HG02870 (cell line): Measurements from ENCODE around the gene MAP3K4.
A peak's percentile ranks its signal among the peaks of the same experiment; 100 is the strongest.

Experiments used
- ATAC-seq: cut with Tn5 transposase; IDR thresholded peaks from one replicate; pipeline ENCODE4 v1.9.1; 2021; ENCODE audit warnings: mild to moderate bottlenecking, moderate library complexity; ENCODE audit not compliant: unreplicated experiment

MAP3K4 gene, protein sequence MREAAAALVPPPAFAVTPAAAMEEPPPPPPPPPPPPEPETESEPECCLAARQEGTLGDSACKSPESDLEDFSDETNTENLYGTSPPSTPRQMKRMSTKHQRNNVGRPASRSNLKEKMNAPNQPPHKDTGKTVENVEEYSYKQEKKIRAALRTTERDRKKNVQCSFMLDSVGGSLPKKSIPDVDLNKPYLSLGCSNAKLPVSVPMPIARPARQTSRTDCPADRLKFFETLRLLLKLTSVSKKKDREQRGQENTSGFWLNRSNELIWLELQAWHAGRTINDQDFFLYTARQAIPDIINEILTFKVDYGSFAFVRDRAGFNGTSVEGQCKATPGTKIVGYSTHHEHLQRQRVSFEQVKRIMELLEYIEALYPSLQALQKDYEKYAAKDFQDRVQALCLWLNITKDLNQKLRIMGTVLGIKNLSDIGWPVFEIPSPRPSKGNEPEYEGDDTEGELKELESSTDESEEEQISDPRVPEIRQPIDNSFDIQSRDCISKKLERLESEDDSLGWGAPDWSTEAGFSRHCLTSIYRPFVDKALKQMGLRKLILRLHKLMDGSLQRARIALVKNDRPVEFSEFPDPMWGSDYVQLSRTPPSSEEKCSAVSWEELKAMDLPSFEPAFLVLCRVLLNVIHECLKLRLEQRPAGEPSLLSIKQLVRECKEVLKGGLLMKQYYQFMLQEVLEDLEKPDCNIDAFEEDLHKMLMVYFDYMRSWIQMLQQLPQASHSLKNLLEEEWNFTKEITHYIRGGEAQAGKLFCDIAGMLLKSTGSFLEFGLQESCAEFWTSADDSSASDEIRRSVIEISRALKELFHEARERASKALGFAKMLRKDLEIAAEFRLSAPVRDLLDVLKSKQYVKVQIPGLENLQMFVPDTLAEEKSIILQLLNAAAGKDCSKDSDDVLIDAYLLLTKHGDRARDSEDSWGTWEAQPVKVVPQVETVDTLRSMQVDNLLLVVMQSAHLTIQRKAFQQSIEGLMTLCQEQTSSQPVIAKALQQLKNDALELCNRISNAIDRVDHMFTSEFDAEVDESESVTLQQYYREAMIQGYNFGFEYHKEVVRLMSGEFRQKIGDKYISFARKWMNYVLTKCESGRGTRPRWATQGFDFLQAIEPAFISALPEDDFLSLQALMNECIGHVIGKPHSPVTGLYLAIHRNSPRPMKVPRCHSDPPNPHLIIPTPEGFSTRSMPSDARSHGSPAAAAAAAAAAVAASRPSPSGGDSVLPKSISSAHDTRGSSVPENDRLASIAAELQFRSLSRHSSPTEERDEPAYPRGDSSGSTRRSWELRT (N-terminal part only)

DNA sequence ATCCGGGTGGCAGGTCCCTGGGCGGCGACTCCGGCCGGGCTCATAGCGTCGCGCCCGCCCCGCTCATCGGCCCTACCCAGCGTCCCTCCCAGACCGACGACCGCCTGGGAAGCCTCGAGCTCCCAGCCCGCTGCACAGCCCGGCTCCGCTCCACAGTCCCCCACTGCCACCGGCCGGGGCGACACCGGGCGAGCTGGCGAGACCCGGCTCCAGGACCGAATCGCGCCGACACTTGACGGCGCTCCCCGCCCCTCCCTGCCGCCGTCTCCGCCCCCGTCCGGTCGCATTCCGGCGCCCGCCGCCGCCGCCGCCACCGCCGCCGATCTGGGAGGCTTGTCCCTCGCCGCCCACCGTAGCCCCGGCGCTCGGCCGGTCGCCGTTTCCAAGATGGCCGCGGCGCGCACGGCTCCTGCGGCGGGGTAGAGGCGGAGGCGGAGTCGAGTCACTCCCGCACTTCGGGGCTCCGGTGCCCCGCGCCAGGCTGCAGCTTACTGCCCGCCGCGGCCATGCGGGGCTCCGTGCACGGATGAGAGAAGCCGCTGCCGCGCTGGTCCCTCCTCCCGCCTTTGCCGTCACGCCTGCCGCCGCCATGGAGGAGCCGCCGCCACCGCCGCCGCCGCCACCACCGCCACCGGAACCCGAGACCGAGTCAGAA is at the start of gene MAP3K4:
Gene MAP3K4 (plus strand): TSS at position 364 of the 655 bp plus-strand sequence. CDS start 163 bp downstream, at position 527.
- peak; percentile 58 for ATAC-seq

- ATAC-seq = no peak
These were observed 47.6 kb upstream of the MAP3K4 start for GRCh38 chr6:160943997-160944396.

DNA sequence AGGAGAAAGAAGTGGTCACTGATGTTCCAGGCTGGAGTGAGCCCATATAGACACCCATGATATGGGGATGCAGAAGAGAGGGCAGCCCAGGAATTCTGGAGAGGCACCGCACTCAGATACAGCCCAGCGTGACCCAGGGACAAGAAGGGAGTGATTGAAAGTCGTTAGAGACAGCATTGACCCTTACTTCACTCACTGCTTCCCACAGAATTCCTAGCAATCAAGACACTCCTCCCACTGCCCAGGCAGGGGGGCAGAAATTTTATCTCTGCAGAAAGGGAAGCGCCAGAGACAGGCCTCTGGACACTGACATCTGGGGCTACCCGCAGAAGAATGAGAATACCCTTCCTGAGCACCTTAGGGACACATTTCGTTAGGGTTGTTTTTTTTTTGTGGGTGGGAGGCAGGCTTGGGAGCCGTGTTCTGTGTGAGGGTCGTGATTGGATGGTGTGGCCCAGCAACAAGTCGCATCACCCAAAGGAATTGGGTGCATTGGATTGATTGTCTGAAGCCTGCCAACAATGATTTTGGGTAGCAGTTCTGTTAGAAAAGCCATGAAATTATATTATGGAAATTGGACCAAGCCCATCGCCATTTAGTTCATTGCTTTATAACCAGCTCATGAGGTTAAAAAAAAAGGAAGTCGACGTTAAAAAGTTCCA is 45.9 kb upstream of the MAP3K4 start:
- ATAC-seq = no peak

DNA sequence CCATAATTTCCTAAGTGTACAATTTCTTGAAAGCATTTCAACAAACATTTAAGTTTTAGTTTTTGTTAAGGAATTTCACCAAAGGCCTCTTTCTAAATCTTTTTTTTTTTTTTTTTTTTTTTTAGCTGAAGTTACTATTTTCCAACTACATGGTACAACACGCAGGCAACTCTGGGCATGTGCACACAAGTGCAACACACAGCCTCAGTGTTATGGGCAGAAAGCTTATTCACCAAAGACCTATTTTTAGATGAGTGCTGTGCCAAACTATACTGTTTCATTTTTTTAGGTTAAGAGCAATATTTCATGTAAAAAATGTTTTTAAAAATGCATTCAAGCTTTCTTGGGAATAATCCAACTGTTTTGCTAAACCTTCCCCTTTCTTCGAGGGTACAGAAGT is 42.0 kb upstream of the MAP3K4 start:
- no peak for ATAC-seq

GRCh38 chr6:160950507-160950906 is 41.1 kb upstream of the MAP3K4 start:
- no peak for ATAC-seq

DNA sequence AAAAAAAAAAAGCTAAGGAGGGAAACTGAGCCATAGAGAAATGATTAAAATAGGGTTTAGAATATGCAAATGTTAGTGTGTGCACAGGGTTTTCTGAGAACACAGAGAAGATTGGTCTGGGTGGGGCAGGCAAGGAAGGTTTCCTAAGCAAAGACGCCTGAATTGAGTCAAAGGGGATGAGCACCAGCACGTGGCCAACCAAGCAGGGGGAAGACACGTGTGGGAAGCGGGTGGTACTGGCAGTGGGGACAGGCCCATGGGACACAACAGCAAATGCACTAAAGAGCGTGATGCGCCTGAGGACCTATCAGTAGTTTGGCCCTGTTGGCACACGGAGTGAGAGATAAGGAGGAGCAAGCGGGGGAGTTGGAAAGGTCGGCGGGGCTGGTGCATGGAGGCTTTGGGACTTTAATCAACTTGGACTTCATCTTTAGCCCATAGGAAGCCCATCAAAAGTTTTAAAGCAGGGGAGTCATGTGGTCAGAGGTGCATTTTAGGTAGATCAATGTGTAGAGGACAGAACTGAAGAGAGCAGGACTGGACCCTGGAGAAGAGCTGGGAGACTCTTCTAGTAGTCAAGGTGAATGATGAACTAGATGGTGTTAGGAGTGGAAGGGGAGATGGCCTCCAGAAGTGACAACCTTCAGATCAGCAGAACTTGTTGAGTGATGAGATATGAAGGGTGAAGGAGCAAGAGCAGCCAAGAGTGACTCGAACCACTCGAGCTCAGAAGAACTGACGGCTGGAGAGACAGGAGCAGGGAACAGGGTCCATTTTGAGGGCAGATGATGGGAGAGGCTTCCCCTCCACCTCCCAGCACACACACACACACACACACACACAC is 40.2 kb upstream of the MAP3K4 start:
- ATAC-seq = no peak

DNA sequence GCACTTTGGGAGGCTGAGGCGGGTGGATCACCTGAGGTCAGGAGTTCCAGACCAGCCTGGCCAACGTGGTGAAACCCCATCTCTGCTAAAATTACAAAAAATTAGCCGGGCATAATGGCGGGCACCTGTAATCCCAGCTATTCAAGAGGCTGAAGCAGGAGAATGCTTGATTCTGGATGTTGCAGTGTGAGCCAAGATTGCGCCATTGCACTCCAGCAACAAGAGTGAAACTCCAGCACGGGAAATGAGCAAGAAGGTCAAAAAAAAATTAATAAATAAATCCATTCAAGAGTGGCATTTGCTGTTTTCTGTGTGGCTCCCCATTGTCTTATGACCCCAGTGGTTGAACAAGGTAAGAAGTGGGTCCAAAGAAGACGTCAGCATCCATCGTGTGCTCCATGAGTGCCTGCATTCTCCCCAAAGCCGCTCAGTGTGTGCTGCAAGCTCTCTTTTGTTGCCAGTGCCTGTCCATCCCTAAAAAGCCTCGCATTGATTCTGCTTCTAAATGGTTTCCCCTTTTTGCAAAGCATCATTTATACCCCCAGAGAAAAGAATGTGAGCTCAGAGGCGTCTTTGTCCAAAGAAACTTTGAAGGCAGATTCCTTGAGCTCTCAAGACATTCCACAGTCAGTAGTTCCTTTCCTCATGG is 38.8 kb upstream of the MAP3K4 start:
- ATAC-seq = no peak

- ATAC-seq = no peak
These were observed 35.9 kb upstream of the MAP3K4 start for GRCh38 chr6:160955508-160956295.

DNA sequence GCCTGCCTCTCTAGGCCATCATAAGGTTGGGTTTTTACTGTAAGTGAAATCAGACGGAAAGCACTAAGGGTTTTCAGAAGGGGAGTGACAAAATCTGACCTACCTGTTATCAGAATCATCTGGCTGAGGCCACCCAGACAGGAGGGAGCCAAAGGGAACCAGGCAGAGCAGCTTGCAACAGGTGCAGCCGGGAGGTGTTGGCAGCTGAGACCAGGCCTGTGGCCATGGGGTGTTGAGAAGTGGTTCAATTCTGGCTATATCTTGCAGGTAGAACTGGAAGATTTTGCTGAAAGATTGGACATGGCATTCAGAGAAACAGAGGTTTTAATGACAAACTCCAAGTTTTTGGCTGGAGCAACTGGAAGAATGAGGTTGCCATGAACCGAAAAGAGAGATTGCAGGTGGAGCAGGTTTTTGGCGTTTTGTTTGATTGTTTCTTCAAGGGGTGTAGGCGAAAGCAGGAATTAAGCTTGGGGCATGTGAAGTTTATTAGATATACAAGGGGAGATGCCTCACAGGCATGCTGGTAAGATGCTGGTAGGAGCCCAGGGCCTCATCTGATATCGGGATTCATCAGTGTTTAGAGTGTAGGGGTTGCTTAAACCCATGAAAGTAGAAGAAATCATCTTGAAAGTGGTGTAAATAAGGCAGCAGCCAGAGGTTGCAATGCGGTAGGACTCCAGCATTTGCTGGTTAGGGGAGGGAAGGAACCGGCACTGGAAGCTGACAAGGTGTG is 35.1 kb upstream of the MAP3K4 start:
- ATAC-seq = no peak

- no peak for ATAC-seq
These were observed 31.7 kb upstream of the MAP3K4 start for GRCh38 chr6:160959726-160960435.

DNA sequence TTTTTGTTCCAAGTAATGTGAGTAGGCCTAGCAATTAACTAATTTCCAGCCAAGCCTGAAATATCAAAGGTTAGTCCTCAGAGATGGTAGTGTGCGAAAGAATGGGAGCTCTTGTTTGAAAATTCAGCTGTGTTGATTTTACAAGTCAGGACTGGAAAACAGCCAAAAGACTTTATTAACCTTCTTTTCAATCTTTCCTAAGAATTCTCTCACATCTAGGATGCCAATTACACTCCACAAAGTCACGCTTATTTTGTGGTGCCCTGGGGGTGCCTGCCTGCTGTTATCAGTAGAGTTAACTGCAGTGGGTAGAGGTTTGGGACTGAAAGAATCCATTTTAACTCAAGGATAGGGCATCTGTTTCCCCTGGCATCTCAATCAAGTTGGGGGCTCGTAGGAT is 30.7 kb upstream of the MAP3K4 start:
- ATAC-seq = no peak

- ATAC-seq = no peak
These were observed 28.5 kb upstream of the MAP3K4 start for GRCh38 chr6:160962835-160963623.

GRCh38 chr6:160963651-160964050 is 27.9 kb upstream of the MAP3K4 start:
- no peak for ATAC-seq

- ATAC-seq = no peak
These were observed 25.7 kb upstream of the MAP3K4 start for GRCh38 chr6:160965893-160966292.

- no peak for ATAC-seq
These were observed 24.9 kb upstream of the MAP3K4 start for GRCh38 chr6:160966493-160967229.
